Hippocampal formation (tissue), 2 donors: ENCODE results near the gene PCSK5.
A peak's percentile ranks its signal among the peaks of the same experiment; 100 is the strongest.

ENCODE experiments used
- DNase-seq, 2 donors: peaks; one replicate each; lab custom pipeline; 2025; lab: John Stamatoyannopoulos, UW

The PCSK5 gene

GRCh38 chr9:76191493-76191892 is 301.0 kb downstream of the PCSK5 start:
- DNase-seq = no peak

DNA sequence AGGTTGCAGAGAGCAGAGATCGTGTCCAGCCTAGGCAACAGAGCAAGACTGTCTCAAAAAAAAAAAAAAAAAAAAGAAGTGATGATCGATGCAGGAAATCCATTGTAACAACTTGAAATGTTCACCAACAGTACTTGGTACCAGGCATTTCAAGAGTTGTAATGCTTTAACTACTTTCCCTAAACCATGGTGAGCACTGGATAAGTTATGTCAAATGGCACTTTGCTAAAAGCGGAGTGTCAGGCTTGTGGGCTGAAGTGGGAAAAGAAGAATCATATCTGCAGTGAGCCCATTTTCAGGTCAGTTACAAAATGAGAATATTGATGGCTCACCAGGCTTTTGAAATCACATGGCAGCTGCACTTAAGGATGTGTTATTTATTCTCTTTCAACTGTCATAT is 301.5 kb downstream of the PCSK5 start:
- DNase-seq = no peak

DNA sequence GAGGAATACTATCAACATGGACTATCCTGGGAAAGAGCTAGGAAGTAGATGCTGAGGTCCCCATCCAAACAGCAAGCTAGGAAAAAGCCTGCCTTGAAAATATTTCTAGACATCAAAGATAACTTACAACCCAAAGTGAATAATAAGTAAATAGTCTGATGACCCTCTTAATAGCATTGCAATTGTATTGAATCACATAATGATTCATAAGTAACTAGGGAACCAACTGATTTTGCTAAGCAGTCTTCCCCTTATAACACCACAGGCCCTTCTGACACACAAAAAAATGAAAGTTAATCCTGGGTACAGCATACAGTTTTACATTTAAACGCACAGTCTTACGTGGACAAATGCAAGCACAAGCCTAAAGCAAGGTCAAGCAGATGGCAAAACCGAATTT is 304.4 kb downstream of the PCSK5 start:
- DNase-seq = no peak

- no peak for DNase-seq
Measured at GRCh38 chr9:76198336-76198735, 307.9 kb downstream of the PCSK5 start.

GRCh38 chr9:76200315-76200714 is 309.8 kb downstream of the PCSK5 start:
- no peak for DNase-seq

GRCh38 chr9:76200745-76201144 is 310.3 kb downstream of the PCSK5 start:
- DNase-seq = no peak

- peak in 1 of 2 donors; percentile 5 for DNase-seq
Measured at GRCh38 chr9:76203373-76203772, 312.9 kb downstream of the PCSK5 start.

DNA sequence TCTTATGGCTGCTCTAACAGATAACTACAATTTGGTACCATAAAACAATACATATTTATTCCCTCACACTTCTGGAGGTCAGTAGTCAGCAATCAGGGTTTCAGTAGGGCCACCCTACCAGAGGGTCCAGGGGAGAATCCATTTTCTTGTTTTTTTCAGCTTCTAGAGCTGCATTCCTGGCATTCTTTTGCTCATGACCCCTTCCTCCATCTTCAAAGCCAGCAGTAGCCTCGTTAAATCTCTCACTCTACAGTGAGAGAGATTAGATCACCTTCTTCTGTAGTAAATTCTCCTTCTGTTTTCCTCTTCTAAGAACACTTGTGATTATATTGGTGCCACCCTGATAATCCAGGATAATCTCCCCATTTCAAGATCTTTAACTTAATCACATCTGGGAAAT is 316.3 kb downstream of the PCSK5 start:
- no peak for DNase-seq

DNA sequence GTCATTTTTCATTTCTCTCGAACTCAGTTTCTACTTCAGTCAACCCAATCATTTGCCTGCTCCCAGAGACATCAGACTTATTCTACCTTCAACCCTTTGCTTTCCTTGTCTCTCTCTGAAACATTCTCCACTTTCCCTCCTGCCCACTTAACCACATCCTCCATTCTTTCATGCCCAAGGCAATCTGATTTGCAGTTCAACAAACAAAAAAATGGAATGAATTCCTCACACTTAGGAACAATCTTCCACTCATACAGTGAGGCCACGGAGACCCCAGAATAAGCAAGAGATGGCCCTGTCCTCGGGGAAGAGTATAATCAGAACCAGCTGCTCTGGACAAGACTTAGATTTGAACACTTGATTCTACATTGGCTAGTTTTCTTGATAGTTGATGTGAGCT is 323.3 kb downstream of the PCSK5 start:
- no peak for DNase-seq

GRCh38 chr9:76215066-76215465 is 324.6 kb downstream of the PCSK5 start:
- no peak for DNase-seq

GRCh38 chr9:76216161-76216649 is 325.7 kb downstream of the PCSK5 start:
- DNase-seq = no peak

DNA sequence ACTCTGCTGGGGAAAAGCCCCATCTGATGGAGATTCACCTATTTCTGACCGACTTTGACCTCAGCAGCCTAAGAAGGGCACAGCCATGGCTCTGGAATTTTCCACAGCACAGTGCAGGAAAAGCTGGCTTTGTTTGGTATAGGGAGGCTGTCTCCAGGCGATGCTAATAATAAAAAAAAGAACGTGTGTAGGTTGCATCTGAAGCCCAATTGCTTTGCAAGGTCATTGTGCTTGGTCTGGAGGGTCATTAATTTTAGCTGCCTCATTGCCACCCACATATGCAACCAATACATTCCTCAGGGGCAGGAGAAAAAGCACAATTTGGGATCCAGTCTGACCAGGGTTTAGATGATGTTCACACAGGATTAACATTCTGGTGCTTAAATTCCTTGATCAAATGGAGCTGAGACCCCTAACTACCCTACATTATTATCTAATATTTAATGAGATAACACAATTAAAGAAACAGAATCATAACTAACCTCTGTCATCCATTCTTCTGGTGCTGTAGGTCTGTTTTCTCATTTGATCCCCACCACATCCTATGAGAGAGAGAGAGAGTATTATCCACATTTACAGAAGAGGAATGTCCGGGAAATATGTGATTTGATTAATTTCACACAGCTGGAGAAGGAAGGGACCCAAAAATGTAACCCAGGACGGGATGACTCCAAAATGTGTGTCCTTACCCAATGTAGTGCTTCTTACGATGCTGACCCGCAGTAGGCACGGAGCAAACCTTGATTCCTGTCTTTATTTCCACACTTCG is 327.8 kb downstream of the PCSK5 start:
- no peak for DNase-seq

DNA sequence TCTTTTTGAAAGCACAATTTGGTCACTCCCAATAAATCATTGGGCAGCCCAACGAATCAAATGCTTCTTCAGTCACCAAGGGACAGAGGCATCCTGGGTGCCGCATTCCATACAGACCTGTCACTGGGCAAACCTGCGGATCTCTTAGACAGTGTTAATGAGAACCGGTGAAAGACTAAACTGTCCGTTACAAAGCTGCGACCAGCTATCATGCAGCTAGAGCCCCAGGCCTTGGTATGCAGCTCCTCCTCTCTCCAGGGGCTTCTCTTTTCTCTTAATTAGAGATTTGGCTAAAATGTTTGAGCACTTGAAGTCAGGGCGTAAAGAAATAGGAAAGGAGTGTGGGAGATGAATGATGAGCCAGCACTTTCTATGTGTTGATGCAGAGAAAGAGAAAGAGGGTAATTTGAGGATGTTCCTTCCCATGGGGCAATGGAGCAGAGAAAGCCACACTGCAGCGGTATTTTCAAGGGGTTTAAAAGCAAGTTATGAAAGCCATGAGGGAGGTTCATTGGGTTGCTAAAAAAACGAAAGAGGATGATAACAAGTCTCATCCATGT is 328.5 kb downstream of the PCSK5 start:
- no peak for DNase-seq

GRCh38 chr9:76219560-76220151 is 329.2 kb downstream of the PCSK5 start:
- DNase-seq = no peak

DNA sequence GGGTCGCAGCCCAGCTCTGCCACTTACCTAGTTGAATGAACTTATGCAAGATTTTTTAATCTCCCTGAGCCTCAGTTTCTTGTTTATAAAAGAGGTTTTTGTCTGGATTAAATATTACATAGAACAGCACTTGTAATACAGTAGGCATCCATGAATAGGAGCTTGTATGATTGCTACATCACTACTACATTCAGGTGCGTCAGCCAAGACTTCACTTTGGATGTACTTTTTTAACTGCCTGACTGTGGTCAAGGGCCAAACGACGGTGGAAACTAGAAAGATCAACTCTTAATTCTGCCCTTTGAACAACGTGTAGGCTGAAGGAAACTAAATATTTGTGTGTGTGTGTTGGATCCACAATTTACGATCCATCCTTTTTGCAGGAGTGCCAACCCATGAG is 330.9 kb downstream of the PCSK5 start:
- no peak for DNase-seq

DNA sequence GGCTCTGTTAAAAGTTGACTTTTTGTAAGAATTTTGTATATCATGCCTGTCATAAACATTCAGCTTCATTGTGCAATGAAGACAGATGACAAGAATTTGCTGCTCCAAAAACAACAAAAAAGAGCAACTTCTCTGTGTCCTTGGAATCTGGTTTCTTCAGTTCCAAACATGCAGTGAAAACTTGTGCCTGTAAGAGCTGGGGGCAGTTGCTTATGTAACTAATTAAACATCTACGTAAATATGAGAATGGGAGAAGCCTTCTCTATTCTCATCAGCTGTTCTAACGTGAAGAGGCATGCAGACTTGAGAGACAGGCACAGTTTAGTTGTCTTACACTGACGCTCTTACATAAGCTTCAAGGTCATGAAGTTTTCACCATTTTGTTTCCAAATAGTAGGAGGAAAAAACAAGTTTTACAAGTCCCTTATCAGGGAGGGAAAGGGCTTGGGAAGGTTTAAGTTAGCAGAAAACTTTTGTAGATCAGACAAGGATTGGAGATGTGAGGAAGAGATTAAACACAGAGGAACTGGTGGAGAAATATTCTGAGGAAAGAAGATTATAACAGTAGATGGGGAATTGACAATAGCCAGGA is 333.4 kb downstream of the PCSK5 start:
- no peak for DNase-seq

DNA sequence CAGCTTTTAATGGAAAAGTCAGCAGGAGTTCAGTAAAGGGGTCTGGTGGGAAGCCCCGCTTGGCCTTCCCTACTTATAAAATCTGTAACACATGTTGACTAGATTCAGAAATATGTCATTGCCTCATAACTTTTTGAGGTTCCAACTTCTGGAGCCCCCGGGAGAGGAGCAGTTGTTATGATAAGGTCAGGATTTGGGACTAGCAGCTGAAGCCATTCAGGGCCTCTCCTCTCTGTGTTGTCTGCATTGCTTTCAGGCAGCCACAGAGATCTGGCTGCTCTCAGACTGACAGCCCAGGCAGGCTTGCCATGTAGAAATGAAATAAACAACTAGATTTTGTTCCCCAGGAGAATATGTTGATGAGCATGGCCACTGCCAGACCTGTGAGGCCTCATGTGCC is 336.7 kb downstream of the PCSK5 start:
- no peak for DNase-seq

DNA sequence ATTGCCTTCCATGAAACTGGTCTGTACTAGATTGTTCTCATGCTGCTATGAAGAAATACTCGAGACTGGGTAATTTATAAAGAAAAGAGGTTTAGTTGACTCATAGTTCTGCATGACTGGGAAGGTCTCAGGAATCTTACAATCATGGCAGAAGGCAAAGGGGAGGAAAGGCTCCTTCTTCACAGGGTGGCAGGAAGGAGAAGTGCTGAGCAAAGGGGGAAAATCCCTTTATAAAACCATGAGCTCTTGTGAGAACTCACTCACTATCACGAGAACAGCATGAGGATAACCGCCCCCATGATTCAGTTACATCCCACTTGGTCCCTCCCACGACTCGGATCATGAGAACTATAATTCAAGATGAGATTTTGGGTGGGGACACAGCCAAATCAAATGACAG is 340.5 kb downstream of the PCSK5 start:
- no peak for DNase-seq

DNA sequence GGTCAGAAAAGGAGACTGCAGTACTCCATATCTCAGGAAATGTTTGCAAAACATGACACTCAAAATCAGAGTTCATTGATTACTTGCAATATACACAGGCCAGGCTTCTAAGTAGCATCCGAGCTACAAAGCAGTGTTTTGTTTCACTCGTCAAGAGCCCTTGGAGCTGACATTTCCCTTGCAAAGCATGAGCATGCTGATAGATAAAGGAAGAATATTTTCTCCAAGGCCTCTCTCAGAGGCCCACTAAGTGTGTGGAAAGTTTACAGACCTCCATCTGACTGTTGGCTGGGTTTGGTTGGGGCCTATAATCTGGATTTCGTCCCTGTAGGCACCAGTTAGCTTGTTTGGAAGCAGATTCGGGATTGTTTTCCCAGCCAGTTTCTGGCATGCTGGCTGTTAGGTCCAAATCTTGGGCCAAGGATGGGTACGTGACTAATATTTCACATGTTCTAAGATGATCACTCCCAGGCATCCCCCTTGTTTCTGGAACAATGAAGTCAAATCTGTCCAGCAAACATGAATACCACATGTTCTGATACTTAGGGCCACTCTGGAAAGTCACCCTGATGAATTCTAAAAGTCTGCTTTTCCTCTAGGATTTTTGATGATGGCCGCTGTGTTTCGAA is 342.5 kb downstream of the PCSK5 start:
- no peak for DNase-seq

GRCh38 chr9:76240578-76240977 is 350.1 kb downstream of the PCSK5 start:
- DNase-seq = no peak

- no peak for DNase-seq
Measured at GRCh38 chr9:76245518-76245917, 355.0 kb downstream of the PCSK5 start.

DNA sequence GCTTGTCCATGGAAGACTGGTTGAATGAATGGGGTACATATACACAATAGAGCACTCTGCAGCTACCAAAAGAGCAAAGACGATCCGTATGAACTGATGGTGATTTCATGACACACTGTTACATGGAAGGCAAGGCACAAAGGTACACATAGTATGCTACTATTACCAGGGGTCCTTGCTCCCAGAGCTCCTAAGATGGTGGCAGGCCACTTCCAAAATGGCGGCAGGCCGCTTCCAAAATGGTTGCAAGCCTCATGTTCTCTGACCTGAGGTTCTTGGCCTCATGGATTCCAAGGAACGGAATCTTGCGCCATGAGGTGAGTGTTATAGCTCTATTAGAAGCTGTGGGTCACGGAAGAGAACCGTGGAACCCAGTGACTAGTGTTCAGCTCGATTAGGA is 356.2 kb downstream of the PCSK5 start:
- no peak for DNase-seq

GRCh38 chr9:76247426-76247825 is 357.0 kb downstream of the PCSK5 start:
- no peak for DNase-seq
